Breast epithelium (tissue), 3 donors: ENCODE results near the gene KASH5.

ENCODE experiments used
- CTCF ChIP-seq, 3 donors: fragments of 450-650 bp; IDR thresholded peaks; one replicate each; pipeline ENCODE4 v1.5.1; 2016 to 2017; ENCODE audit warnings: antibody characterized with exemption in 3 of 3, mild to moderate bottlenecking in 3 of 3, moderate library complexity in 3 of 3
- POLR2AphosphoS5 ChIP-seq, 3 donors: sonication (generic); formaldehyde crosslinking; IDR thresholded peaks; one replicate each; pipeline ENCODE4 v1.6.1; 2017; ENCODE audit warnings: antibody characterized with exemption in 3 of 3

- TF ChIP-seq POLR2AphosphoS5 (IDR thresholded peaks at IDR 0.05) (no peak), CTCF (IDR thresholded peaks at IDR 0.05) (no peak)
These were observed 39.5 kb upstream of the KASH5 start for GRCh38 chr19:49348305-49349189.
